Neuron (in vitro differentiated cells): Measurements from ENCODE around the gene C10orf95.
A peak's percentile ranks its signal among the peaks of the same experiment; 100 is the strongest.

Experiments used
- H2AFZ ChIP-seq: one replicate; pipeline ENCODE4 v1.6.1; 2013; ENCODE audit warnings: low read depth, mild to moderate bottlenecking, inconsistent platforms, low read length, moderate library complexity
- H3K27me3 ChIP-seq: one replicate; pipeline ENCODE4 v1.6.1; 2013; ENCODE audit warnings: low read length; ENCODE audit not compliant: insufficient read depth
- H3K36me3 ChIP-seq: one replicate; pipeline ENCODE4 v1.6.1; 2013; ENCODE audit warnings: low read length; ENCODE audit not compliant: insufficient read depth
- H3K4me1 ChIP-seq: one replicate; pipeline ENCODE4 v1.6.1; 2013; ENCODE audit warnings: low read length; ENCODE audit not compliant: insufficient read depth
- H3K4me3 ChIP-seq: 2 replicates; pipeline ENCODE4 v1.5.1; 2013; ENCODE audit warnings: mild to moderate bottlenecking, low read length, moderate library complexity
- H3K9me3 ChIP-seq: one replicate; pipeline ENCODE4 v1.6.1; 2013; ENCODE audit warnings: low read length

The C10orf95 gene

DNA sequence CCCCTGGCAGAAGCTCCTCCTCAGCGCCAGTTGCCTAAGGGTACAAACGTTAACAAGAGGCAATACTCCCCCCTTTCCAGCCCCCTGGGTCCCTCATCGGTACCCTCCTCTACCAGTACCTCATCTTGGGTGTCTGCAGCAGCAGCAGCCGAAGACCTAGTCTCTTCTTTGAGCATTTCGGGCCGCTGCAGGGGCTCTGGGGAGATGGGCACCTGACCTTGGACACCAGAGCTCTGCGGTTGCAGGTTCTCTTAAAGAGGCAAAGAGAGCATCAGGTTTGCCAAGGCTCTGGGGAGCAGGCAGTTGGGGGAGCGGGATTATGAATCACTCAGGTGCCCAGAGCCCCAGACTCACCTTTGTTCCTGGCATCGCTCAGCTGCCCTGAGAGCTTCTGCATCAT, 27.2 kb downstream of the C10orf95 start:
- H2AFZ ChIP-seq: no peak overlapping the region
- no peaks in the 10 kb centered on the region for H3K27me3 ChIP-seq
- peaks cover 32% of the 10 kb centered on the region for H3K4me1 ChIP-seq
- H3K4me3 ChIP-seq: no peak overlapping the region
- no peaks in the 10 kb centered on the region for H3K9me3 ChIP-seq
- peaks cover 19% of the 10 kb centered on the region for H3K36me3 ChIP-seq

DNA sequence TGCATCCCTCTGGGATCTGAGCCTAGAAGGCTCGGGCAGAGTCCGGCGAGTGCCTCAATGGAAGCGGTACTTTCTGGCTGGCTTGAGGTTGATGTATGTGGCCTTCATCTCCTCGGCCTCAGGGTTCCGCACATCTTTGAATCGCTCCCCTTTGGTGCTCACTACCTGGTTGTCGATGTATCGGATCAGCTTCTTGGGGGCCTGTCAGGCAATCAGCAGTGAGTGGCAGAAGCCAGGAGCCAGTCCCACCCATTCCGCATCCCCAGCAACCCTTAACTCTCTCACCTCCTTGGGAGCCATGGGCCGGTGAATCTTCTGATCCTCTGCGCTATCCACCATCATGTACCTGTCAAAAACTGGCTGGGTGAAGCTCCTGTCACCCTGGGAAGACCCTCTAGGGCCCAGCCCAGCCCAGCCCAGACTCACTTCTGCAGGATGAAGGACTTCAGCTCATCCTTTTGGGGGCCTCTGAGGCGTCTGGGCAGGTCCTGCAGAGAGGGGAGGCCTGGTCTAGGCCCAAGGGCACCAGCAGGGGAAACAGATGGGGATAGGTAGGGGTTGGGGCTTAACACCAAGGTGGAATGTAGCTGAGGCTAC, 27.9 kb downstream of the C10orf95 start:
- H2AFZ ChIP-seq: no peak overlapping the region
- no peak overlapping the region for H3K4me3 ChIP-seq
- H3K36me3 ChIP-seq: peaks cover 19% of the 10 kb centered on the region
- H3K4me1 ChIP-seq: peaks cover 37% of the 10 kb centered on the region
- no peaks in the 10 kb centered on the region for H3K27me3 ChIP-seq
- no peaks in the 10 kb centered on the region for H3K9me3 ChIP-seq

GRCh38 chr10:102422545-102423129, 28.7 kb downstream of the C10orf95 start:
- Histone ChIP-seq H3K27me3 (no peaks in the 10 kb centered on the region), H3K4me3 (peak overlapping the region; percentile 82), H3K9me3 (no peaks in the 10 kb centered on the region), H3K4me1 (peaks cover 45% of the 10 kb centered on the region), H2AFZ (no peak overlapping the region), H3K36me3 (peaks cover 19% of the 10 kb centered on the region)

DNA sequence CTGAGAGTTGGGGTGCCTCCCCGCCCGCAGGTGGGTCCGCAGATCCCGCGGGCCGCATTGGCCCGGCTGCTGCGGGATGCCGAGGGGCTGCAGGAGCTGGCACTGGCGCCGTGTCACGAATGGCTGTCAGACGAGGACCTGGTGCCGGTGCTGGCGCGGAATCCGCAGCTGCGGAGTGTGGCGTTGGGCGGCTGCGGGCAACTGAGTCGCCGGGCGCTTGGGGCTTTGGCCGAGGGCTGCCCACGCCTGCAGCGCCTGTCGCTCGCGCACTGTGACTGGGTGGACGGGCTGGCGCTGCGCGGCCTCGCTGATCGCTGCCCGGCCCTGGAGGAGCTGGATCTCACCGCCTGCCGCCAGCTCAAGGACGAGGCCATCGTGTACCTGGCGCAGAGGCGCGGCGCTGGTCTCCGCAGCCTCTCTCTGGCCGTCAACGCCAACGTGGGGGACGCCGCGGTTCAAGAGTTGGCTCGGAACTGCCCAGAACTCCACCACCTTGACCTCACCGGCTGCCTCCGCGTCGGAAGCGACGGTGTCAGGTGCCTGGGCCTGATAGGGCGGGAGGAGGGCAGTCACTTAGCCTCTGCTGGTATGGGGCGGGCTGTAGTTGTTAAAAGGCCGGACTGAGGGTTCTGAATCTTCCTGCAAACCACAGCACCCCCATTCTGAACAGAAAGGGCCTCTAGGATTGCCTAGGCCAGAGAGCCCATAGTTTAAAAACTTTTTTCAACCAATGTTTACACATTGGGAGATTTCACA, 29.4 kb downstream of the C10orf95 start:
- no peaks in the 10 kb centered on the region for H3K9me3 ChIP-seq
- no peak overlapping the region for H2AFZ ChIP-seq
- no peaks in the 10 kb centered on the region for H3K27me3 ChIP-seq
- H3K4me3 ChIP-seq: peak overlapping the region; percentile 82
- H3K4me1 ChIP-seq: peaks cover 45% of the 10 kb centered on the region
- peaks cover 19% of the 10 kb centered on the region for H3K36me3 ChIP-seq

DNA sequence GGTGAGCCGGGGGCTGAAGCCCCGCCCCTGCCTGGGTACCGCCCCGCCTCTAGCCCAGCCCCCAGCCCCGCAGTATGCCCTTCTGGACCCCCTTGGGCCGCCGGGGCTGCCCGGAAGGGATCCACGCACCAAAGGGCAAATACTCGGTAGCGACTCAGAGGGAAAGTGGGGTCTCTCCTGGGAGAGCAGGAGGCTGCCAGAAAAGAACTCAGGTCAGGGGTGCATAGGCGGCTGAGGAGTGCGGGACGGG, 29.9 kb downstream of the C10orf95 start:
- Histone ChIP-seq H3K27me3 (no peaks in the 10 kb centered on the region), H3K9me3 (no peaks in the 10 kb centered on the region), H2AFZ (no peak overlapping the region), H3K36me3 (peaks cover 19% of the 10 kb centered on the region), H3K4me3 (peak overlapping the region; percentile 82), H3K4me1 (peaks cover 45% of the 10 kb centered on the region)

- peak within 1 kb of the TSS; percentile 42 for H2AFZ ChIP-seq
- peaks cover 19% of the 10 kb centered on the region for H3K36me3 ChIP-seq
- H3K27me3 ChIP-seq: no peaks in the 10 kb centered on the region
- peak within 1 kb of the TSS; percentile 82 for H3K4me3 ChIP-seq
- H3K4me1 ChIP-seq: peaks cover 42% of the 10 kb centered on the region
- H3K9me3 ChIP-seq: no peaks in the 10 kb centered on the region
Observed at GRCh38 chr10:102420714-102421506, 30.4 kb downstream of the C10orf95 start, which contains the start of gene FBXL15. TSS of gene FBXL15 (plus strand) at chr10:102420836. CDS start at chr10:102421130, 294 bp downstream.

DNA sequence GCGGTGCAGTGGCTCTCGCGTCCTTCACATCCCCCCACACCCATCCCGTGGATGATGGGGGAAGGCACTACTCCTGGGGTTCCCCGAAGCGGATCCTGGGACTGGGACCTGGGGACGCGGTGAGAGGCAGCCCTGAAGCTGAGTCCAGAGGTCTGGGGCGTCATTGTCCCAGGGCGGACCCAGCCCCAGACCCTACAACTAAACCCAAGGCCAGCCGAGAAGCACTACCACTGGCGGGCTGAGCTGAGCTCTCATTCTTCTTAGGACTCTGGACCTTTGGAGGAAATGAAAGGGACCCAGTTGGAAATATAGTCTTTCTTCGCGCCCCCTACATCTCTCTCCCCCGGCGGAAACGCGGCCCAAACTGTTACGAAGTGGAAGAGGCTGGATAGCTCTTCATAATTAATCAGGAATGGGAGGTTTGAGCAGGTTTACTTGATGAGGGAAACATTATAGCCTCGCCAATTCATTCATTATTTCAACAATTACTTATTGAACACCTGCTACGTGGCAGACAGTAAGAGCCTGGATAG, 31.1 kb downstream of the C10orf95 start:
- H3K9me3 ChIP-seq: no peaks in the 10 kb centered on the region
- H3K36me3 ChIP-seq: peaks cover 19% of the 10 kb centered on the region
- H2AFZ ChIP-seq: peak overlapping the region; percentile 42
- H3K4me3 ChIP-seq: peak overlapping the region; percentile 82
- no peaks in the 10 kb centered on the region for H3K27me3 ChIP-seq
- peaks cover 37% of the 10 kb centered on the region for H3K4me1 ChIP-seq

DNA sequence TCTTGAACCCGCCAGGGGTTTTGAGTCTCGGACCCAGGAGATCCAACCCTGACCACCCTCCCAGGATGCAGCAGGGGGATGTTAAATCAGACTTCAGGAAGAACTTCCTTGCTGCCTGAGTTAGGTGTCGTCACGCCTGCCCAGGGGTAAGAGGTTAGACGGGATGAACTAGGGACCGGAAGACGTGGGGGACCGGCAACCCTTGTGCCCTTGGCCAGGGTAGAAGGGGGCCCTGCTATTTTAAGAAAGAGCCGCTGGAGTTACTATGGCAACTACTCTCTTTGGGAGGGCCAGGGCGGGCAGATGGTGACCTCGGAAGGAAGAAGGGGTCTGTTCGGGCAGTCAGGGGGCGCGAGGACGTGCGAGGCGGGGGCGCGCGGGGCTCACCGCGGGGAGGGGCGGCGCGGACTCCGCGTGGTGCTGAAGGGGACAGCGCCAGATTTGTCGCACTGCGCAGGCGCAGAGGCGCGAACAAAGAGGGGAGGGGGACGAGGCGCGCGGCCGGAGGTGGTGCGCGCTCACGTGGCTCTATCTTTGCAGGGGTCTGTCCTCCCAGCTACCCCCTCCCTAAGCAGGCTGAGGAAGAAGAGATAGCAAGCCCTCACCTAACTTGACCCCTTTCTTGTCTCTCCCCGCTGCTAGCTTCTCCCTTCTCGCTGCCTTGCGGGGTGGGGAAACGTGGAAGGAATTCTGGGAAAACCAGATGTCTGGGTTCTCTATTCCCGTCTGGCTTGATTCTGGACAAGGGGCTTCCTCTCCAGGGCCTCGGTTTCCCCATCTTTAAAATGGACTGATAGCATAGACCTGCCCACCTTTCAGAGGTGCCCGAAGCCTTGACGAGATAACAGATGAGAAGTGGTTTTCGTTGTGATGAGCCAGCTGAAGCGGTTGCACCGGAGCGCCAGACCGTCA, 31.8 kb downstream of the C10orf95 start:
- Histone ChIP-seq H3K4me1 (peaks cover 41% of the 10 kb centered on the region), H2AFZ (peak overlapping the region; percentile 27), H3K36me3 (peaks cover 16% of the 10 kb centered on the region), H3K27me3 (no peaks in the 10 kb centered on the region), H3K4me3 (peak overlapping the region; percentile 82), H3K9me3 (no peaks in the 10 kb centered on the region)

- Histone ChIP-seq H2AFZ (peak within 1 kb of the TSS; percentile 27), H3K9me3 (no peaks in the 10 kb centered on the region), H3K4me3 (peak within 1 kb of the TSS; percentile 82), H3K36me3 (peaks cover 9% of the 10 kb centered on the region), H3K27me3 (no peaks in the 10 kb centered on the region), H3K4me1 (peaks cover 49% of the 10 kb centered on the region)
Observed at GRCh38 chr10:102418622-102419268, 32.6 kb downstream of the C10orf95 start, which contains the start of gene PSD. TSS of gene PSD (minus strand) at chr10:102418785. CDS start at chr10:102417038, 1,747 bp downstream.

DNA sequence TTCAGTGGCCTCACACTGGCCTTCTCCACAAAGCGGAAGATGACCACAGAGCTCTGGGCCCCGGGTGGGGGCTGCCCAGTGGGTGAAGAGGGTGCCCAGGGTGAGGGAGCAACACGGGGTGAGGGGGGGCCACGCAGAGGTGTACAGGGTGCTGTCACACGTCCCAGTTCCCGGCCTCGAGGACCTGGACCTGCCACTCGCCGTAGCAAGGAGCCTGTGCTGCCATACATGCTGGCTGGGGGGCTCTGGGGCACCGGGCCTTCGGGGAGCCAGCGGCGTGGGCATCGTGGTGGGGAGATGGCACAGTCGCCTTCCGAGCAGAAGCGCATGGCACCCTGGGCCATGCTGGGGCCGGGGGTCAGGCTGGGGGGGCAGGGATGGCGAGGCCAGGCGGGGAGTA, 34.6 kb downstream of the C10orf95 start:
- H3K27me3 ChIP-seq: no peaks in the 10 kb centered on the region
- no peaks in the 10 kb centered on the region for H3K9me3 ChIP-seq
- peaks cover 60% of the 10 kb centered on the region for H3K4me1 ChIP-seq
- no peaks in the 10 kb centered on the region for H3K36me3 ChIP-seq
- no peak overlapping the region for H2AFZ ChIP-seq
- no peak overlapping the region for H3K4me3 ChIP-seq

GRCh38 chr10:102416283-102416682, 35.1 kb downstream of the C10orf95 start:
- Histone ChIP-seq H3K4me3 (no peak overlapping the region), H3K27me3 (no peaks in the 10 kb centered on the region), H2AFZ (no peak overlapping the region), H3K9me3 (no peaks in the 10 kb centered on the region), H3K4me1 (peaks cover 61% of the 10 kb centered on the region), H3K36me3 (no peaks in the 10 kb centered on the region)

- Histone ChIP-seq H3K4me1 (peaks cover 70% of the 10 kb centered on the region), H3K27me3 (no peaks in the 10 kb centered on the region), H3K9me3 (no peaks in the 10 kb centered on the region), H2AFZ (no peak overlapping the region), H3K4me3 (no peak overlapping the region), H3K36me3 (no peaks in the 10 kb centered on the region)
Observed at GRCh38 chr10:102414749-102415148, 36.6 kb downstream of the C10orf95 start.
